ENCODE measurements around the gene DLG5.

Gene DLG5

GRCh38 chr10:77810446-77811335, 115.9 kb downstream of the DLG5 start:
- no peak for DNase-seq (ENCODE audit: low read depth)
- no peak overlapping the region for H3K4me3 ChIP-seq (ENCODE audit: low read depth, low read length)
- TF ChIP-seq, protein P1, sequence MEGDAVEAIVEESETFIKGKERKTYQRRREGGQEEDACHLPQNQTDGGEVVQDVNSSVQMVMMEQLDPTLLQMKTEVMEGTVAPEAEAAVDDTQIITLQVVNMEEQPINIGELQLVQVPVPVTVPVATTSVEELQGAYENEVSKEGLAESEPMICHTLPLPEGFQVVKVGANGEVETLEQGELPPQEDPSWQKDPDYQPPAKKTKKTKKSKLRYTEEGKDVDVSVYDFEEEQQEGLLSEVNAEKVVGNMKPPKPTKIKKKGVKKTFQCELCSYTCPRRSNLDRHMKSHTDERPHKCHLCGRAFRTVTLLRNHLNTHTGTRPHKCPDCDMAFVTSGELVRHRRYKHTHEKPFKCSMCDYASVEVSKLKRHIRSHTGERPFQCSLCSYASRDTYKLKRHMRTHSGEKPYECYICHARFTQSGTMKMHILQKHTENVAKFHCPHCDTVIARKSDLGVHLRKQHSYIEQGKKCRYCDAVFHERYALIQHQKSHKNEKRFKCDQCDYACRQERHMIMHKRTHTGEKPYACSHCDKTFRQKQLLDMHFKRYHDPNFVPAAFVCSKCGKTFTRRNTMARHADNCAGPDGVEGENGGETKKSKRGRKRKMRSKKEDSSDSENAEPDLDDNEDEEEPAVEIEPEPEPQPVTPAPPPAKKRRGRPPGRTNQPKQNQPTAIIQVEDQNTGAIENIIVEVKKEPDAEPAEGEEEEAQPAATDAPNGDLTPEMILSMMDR (IDR thresholded peaks at IDR 0.05; ENCODE audit: low read depth, low read length, missing control alignments), result no peak

DNA sequence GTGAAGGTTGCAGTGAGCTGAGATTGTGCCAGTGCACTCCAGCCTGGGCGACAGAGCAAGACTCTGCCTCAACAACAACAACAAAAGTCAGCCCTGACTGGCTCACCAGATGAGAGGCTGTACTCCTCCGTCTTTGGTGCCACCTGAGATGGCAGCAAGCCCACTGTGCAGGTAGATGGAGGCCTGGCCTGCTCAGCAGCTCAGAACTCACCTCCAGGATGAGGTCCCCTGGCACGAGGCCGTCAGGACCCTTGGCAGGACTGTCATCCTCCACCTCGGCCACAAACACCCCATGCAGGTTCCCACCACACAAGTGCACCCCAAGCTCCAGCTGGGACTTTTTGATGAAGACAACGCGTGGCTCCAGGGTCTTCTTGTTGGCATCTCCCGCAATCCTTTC, 117.2 kb downstream of the DLG5 start:
- TF ChIP-seq, protein P1 (IDR thresholded peaks at IDR 0.05; ENCODE audit: low read depth, low read length, missing control alignments), result no peak
- H3K4me3 ChIP-seq (ENCODE audit: low read depth, low read length), result no peak overlapping the region

DNA sequence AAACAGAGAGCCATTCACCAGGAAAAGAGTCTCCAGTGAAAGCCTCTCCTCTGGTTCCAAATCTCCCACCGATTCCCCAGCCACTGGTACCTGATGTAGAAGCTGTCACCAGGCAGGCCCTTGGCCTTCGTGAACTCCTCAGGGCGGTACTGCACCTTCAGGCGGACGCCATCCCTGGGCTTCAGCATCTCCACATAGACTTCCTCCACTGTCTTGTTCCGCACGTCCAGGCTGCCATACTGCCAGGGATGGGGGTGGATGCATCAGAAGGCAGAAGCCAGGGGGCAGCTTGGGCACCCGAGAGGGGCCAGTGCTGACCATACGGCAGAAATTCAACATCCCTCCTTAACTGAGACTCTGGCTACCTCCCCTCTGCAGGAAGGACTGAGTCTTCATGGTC, 118.8 kb downstream of the DLG5 start:
- TF ChIP-seq, protein P1 (IDR thresholded peaks at IDR 0.05; ENCODE audit: low read depth, low read length, missing control alignments), result no peak
- no peak for DNase-seq (ENCODE audit: low read depth)
- H3K4me3 ChIP-seq (ENCODE audit: low read depth, low read length), result no peak overlapping the region

More for the DNA sequence above, 117.2 kb downstream of the DLG5 start:
- no peak for DNase-seq (ENCODE audit: low read depth)

GRCh38 chr10:77806511-77807157, 119.9 kb downstream of the DLG5 start:
- no peak overlapping the region for H3K4me3 ChIP-seq (ENCODE audit: low read depth, low read length)
- no peak for DNase-seq (ENCODE audit: low read depth)
- TF ChIP-seq, protein P1 (IDR thresholded peaks at IDR 0.05; ENCODE audit: low read depth, low read length, missing control alignments), result no peak

DNA sequence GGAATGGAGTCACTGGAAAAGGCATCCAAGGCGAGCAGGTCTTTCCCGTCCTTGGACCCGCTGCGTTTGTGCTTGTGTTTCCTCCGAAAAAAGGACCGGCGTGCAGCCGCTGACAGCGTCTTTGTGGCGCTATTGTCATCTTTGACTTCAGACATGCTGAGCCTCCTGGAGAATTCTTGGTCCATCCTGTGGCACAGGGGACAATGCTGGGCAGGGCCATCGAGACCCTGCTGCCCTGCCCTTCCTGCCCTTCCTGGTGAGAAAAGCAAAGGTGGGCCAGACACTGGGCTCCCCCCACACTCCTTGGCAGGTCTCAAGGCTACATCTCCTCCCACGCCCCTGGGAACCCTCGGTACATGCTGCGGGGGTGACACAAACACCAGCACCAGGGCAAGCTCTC, 120.9 kb downstream of the DLG5 start:
- TF ChIP-seq, protein P1 (IDR thresholded peaks at IDR 0.05; ENCODE audit: low read depth, low read length, missing control alignments), result no peak
- no peak overlapping the region for H3K4me3 ChIP-seq (ENCODE audit: low read depth, low read length)
- DNase-seq (ENCODE audit: low read depth), result no peak

DNA sequence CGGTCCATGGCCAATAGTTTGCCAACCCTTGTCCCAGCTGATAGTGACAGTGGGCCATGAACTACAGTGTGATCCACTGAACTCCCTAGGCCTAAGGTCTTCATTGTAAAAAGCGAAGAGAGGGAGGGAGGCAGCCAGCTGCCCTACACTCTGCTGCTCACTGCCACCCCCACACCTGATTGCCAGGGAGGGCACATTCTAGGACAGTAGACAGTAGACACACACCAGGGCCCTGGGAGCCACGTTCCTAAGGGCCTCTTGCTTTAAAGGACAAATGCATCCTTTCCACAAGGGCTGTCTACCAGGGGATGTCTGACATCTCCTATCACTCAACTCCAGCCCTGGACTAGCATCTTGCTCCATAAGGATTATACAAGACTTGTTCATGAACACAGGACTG, 122.2 kb downstream of the DLG5 start:
- H3K4me3 ChIP-seq (ENCODE audit: low read depth, low read length), result no peak overlapping the region
- TF ChIP-seq, protein P1 (IDR thresholded peaks at IDR 0.05; ENCODE audit: low read depth, low read length, missing control alignments), result no peak
- no peak for DNase-seq (ENCODE audit: low read depth)
